NCI-H1436 (cell line): ENCODE measurements around the gene GNLY.

Experiments
- DNase-seq: peaks from one replicate; lab custom pipeline; 2025; lab: John Stamatoyannopoulos, UW

GNLY gene

DNA sequence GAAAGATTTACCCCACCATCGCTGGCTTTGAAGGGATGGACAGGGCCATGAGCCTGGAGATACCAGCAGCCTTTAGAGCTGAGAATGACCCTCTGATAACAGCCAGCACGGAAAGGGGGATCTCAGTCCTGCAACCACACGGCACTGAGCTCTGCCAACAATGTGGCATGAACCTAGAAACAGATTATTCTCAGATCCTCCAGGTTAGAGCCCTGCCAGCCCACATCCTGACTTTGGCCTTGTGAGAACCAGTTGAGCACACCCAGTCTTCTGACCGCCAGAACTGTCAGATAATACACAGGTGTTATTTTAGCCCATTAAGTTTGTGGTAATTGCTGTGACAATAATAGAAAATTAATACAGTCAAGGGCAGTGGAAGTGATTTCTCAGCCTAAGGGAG, 9.4 kb upstream of the GNLY start:
- DNase-seq = no peak

DNA sequence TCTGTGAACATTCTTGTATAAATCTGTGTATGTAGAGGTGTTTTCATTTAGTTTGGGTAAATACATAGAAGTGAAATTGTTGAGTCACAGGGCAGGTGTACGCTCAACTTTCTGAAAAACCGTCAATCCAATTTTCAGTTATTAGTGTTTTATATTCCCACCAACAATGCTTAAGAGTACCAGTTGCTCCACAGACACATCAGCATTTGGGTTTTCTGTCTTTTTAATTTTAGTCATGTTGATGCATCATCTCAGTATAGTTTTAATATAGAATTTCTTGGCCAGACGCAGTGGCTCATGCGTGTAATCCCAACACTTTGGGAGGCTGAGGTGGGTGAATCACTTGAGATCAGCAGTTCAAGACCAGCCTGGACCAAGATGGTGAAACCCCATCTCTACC, 3.2 kb upstream of the GNLY start:
- DNase-seq = no peak

DNA sequence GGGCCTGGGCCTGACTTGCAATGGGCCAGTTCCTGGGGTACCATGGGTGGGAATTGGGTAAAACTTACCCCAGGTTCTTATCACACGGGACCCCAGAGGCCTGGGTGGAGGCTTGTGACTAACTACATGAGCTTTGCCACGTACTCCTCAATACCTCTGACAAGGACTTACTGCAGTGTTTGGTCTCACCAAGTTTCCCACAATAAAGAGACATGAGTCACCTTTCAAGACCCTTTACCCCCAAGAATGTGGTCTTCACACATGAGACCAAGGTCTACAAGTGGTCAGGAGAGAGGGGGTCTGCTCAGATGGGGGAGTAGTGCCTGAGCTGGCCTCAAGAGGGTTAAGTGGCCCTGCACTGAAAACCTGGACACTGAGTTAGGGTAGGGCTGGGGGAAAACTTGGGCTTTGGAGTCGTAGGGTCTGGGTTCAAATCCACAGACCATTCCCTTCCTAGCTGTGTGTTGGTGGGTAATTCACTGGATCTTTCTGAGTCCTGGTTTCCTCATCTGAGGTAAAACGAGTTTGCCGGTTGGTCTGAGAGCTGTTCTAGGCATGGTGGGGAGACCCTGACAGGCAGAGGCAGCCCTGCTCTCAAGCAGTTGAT, 2.0 kb upstream of the GNLY start:
- no peak for DNase-seq

DNA sequence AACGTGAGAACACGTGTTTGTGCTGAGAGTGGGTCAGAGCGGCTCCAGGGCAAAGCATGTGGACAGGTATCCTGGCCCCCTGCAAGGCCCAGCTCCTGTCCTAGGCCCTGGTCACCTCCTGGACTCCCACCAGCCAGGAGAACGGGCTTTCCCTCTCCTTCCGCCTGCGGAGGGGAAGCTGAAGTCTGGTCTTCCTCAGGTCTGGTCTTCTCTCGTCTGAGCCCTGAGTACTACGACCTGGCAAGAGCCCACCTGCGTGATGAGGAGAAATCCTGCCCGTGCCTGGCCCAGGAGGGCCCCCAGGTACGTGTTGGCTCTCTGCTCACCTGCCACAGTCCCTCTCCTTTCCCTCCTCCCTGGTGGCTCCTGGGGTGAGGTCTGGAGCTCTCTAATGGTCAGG, 963 bp downstream of the GNLY start:
- no peak for DNase-seq

DNA sequence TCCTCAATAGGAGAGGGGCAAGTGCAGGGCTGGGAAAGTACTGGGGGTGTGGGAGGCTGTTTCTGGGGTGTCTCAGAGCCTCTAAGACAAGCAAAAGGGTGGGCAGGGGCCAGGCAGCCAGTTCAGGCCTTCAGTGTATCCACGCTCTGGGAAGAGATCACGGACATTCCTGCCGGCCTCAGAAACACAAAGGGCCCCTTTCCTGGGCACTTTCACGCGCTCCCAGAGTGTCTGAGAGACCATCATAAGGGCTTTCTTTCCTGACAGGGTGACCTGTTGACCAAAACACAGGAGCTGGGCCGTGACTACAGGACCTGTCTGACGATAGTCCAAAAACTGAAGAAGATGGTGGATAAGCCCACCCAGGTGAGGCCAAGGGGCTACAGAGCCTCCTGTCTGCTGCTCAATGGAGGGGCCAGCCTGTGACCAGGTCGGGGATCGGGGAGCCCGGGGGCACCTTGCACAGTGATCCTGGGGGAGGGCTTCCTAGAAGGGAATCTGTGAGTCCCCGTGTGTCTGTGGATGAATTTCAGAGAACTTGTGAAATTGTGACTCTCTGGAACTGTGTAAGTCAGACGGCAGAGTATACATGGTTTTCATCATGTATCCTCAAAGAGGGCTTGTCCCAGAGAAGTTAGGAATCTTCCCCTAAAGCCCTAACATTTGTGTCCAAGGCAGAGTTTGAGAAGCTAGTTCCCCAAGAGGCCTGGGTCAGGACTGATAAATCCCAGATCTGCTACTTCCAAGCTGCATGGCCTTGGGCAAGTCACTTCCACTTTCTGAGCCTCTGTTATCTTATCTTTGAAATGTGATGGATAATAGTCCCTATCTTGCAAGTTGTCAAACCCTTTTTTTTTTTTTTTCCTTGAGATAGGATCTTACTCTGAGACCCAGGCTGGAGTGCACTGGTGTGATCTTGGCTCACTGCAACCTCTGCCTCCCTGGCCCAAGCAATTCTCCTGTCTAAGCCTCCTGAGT, 1.8 kb downstream of the GNLY start:
- DNase-seq = no peak

DNA sequence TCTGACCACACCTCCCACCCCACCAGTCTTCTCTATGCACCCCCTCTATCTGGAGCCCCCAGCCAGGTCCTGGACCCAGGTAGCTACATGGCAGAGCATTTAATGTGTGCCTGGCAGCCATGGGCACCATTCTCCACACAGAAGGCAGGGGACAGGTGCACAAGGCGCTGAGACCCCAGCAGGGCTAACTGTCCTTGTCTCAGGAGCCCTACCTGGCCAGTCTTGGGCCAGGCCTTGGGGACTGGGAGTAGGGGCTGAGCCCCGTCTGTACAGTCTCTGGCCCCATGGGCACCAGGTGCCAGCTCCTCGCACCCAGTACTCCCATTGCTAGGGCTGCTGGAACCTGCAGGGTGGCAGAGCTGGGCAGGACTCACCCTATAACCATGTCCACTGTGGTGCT, 2.9 kb downstream of the GNLY start:
- DNase-seq = no peak

DNA sequence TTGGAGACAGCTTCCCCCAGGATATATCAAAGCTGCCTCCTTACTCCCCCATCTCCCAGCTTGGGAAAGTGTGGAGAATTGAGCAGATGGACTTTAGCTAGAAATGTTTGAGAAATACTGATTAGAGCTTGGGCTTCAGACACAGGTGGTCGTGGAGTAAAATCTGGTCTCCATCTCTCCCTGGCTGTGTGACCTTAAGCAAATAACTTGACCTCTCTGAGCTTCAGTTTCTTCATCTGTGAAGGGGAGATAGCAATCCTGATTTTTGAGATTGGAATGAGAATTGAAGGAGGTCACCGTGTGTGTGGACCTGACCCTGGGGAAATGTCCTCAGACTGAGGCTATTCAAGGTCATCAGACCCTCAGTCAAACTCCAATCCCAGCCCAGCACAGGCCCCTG, 3.6 kb downstream of the GNLY start:
- no peak for DNase-seq

DNA sequence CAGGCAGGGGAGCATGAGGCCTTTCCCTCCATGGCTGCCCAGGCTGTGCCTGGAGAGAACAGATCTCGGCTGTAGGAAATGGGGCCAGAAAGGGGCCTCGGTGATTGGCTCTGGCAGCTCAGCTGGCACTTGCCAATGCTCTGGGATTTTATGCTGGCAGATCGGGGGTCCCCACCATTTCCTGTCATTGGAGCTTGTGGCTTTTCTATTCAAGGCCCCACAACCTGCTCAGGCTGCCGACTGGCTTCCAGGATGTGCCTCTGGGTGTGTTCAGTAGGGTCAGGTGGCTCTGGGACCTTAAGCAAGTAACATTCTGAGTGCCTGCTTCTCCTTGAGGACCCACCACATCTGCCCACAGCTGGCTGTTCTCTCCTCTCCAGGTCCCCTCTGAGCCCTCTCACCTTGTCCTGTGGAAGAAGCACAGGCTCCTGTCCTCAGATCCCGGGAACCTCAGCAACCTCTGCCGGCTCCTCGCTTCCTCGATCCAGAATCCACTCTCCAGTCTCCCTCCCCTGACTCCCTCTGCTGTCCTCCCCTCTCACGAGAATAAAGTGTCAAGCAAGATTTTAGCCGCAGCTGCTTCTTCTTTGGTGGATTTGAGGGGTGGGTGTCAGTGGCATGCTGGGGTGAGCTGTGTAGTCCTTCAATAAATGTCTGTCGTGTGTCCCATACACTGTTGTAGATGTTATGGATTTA, 4.2 kb downstream of the GNLY start:
- no peak for DNase-seq

DNA sequence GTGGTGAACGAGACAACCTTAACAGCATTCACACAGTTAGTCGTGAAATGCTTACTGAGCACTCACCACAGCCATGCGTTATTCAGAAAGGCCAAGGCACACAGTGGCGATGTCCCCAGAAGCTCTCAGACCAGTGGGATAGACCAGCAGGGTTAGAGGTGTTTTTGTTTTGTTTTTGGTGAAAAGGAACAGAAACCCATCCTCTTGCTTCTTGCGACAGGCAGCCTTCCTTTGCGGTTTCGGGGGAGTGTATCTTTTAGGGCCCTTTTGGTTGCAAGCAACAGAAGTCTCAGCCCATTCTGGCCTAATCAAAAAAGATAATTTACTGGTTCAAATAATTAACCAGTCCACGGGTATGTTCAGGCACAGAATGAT, 4.7 kb downstream of the GNLY start:
- DNase-seq = no peak

DNA sequence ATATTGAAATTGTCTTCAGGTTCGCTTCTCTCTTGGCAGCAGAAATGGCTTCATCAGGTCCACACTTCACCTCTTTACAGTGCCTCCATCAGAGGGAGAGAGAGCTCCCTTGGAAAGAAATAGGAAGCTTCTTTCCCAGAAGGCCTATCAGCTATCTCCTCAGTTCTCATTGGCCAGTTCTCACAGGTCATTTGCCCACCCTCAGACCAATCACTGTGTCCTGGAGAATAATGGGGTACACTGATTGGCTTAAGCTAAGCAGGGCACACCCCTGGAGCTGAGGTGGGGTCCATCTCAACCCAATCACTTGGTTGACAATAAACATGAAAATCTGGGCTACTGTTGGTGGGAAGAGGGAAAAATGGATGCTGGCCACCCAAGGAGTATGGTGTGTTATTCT, 5.2 kb downstream of the GNLY start:
- no peak for DNase-seq

DNA sequence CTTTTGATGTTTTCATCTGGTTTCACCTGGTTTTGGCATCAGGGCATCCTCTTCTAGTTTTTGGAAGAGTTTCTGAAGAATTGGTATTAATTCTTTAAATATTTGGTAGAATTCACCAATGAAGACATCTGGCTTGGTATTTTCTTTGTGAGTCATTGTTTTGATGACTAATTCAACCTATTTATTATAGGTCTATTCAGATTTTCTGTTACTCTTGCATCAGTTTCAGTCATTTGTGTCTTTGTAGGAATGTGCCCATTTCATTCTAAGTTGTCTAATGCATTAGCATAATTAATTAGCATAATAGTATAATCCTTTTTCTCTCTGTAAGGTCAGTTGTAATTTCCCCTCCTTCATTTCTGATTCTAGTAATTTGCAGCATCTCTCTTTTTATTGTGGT, 8.0 kb downstream of the GNLY start:
- no peak for DNase-seq

DNA sequence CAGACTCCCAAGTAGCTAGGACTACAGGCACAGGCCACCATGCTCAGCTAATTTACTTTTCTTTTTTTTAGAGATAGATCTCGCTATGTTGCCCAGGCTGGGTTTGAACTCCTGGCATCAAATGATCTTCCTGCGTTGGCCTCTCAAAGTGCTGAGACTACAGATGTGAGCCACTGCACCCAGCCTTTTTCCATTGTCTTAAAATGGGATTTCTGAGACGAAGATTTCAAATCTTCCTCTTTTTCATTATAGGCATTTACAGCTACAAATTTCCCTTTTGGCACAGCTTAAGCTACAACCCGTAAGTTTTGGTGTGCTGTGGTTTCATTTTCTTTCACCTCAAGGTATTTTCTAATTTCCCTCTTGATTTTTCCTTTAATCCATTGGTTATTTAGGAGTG, 8.6 kb downstream of the GNLY start:
- DNase-seq = no peak

DNA sequence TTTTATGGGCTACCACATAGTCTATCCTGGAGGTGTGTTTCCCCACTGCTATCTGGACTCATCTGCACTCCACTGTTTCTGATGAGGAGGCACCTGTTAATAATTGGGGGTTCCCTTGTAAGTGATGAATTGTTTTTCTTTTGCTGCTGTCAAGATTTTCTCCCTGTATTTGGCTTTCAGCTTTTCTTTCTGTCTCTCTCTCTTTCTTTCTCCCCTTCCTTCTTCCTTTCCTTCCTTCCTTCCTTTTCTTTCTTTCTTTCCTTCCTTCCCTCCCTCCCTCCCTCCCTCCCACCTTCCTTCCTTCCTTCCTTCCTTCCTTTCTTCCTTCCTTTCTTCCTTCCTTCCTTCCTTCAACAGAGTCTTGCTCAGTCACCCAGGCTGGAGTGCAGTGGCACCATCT, 9.2 kb downstream of the GNLY start:
- no peak for DNase-seq

DNA sequence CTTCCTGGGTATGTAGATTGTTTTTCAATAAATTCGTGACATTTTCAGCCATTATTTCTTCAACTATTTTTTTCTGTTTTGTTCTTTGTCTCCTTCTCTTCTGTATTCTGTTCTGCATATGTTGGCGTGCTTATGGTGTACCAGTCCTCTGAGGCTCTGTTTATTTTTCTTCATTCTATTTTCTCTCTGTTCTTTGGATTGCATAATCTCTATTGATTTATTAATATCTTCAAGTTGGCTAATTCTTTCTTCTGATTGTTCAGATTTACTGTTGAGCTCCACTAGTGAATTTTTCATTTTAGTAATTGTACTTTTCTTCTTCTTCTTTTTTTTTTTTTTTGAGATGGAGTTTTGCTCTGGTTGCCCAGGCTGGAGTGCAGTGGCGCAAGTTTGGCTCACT, 9.9 kb downstream of the GNLY start:
- no peak for DNase-seq

DNA sequence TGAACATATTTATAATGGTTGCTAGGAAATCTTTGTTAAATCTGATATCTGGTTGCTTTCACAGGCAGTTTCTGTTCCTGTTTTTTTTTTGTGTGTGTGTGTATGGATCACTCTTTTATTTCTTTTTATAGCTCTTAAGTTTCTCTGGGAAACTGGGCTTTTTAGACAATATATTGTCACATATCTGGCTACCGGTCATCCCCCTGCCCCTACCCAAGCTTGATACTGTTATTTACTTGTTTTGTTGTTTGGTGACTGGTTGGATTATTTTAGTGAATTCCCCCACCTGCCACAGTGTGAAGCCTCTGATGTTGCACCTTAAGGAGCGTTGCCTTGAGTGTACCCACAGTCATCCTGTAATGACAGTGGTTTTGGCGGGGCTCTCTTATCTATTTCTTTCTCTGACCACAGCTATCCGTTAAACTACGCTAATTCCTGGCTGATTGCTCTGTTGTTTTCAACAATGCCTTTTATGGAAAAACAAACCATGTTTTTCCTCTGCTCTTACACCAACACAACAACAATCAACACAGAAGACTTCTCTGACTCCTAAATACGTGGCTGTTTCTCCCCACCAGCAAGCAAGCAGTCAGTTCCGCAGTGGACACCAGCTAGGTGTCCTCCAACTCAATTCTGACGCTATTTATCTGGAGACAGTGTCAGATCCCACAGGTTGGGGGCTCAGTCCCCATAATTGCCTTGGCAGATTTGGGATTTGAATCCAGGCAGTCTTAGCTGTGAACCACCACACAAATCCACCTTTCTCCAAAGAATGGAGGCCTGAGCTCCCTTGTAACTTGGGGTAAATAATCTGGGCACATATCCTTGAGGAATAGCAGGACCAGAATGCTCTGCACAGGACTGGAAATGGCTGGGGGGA, 10.9 kb downstream of the GNLY start:
- DNase-seq = no peak

DNA sequence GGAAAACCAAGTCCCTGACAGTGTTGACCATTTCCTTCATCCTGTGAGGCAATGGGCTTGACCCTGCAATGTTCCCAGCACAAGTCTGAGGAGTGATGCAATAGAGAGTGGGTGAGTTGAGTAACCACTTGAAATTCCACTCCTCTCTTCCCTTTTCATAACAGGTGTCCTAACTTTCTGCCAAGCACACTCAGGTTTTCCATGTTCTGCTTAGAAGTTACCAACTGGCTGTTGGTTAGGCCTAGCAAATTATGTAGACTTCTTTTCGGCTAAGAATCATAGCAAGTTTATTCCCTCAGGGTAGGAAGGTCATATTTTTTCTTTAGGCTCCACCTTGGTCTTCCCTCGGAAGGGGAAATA, 11.5 kb downstream of the GNLY start:
- no peak for DNase-seq

DNA sequence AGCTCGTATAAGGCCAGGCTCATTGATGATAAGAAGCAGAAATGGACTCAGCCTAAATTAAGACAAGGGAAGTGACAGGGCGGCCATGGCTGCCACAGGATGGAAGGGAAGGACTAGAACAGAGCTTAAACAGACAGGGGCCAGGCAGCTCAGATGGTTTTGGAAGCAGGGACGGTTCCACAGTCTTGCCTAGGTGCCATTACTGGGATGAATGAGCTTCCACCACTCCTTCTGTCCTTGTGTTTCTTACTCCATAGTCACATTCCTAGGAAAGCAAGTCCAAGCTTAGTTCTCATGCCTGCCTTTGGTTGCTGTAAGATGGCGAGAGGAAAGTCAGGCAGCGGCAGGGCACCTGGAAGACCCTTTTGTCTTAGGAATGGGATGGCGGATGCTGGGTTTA, 11.9 kb downstream of the GNLY start:
- DNase-seq = no peak

DNA sequence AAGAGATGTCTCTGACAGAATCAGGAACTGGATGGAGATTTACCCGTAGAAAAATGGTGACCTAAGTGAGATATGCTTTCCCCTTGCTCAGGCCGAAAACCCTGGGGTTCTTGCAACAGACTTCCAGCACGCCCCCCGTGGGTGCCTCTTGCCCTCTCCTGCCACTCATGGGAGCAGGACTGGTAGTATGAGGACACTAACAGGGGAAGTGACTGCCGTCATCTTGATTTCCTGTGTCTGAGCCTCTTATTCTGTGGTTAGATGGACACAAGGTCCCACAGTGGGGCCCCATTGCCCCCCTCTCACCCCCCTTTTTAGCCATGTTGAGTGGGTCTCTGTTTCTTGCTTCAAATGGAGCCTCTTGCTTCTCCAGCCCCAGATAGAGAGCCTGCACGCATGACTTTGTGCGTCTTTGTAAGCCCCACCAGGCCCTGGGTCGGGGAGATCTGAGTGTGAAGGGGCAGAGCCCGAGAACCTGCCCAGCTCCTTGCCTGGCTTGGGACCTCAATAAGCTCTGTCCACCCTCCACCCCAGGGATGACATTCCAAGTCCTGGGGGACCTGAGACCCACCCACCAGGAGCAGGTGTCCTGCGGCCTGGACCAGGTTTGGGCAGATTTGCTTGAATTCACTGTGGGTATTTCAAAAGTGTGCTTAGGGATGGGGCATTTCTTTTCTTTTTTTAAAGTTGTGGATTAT, 12.6 kb downstream of the GNLY start:
- no peak for DNase-seq

DNA sequence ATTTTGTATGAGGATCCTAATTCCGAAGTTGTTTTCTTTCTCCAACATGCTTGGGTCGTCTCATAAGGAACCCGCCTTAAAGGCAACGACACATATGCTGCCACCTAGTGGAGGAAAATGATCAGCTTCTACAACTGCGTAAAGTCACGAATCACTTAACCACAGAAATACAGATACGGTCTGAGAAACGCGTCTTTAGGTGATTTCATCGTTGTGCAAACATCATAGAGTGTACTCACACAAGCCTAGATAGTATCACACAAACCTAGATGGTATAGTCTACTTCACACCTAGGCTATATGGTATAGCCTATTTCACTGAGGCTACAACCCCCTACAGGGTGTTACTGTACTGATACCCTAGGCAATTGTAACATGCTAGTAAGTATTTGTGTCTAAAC, 13.1 kb downstream of the GNLY start:
- peak; percentile 64 for DNase-seq

DNA sequence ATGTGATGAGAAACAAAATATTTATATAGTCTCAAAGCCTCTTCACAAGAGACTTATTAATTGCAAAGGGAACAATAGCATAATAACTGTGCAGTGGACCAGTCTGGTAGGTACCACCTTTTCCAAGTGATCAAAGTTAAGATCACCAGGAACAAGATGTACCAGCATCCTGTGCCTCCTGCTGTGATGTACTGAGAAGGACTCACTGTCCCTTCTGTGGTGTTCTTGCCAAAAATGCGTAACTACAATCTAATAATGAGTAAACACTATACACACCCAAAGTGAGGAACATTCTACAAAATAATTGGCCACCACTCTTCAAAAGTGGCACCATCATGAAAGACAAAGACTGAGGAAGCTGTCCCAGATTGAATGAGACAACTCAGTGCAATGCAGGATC, 14.5 kb downstream of the GNLY start:
- DNase-seq = no peak

DNA sequence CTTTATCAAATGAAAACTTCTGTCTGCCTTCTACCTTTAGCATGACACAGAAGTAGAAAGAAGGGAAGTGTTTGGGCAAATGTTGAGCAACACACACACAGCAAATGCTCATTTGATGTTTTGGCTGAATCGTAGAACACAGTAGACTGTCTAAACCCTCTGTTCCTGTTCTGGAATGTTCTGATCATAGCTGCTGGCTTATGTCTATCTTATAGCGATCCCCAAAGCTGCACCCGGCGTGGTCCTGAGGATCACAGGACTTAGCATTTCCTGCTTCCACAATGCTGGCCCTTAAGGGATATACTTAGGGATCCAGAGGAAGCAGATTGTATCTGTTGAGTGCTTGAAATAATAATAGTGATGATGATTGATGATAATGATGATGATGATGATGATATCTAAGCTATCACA, 15.2 kb downstream of the GNLY start:
- DNase-seq = no peak
